Epithelial cell of proximal tubule (primary cell): Measurements from ENCODE around the gene AFAP1. TPM values are rescaled to one million over a fixed set of nuclear protein-coding genes. Genes with fewer than 3 reads are reported as not detected.

Experiments
- DNase-seq: peaks from one replicate; pipeline ENCODE4 v3.0.0-alpha.2; 2011; ENCODE audit warnings: low read depth
- H3K4me3 ChIP-seq: 2 replicates; pipeline ENCODE4 v1.5.1; 2011; ENCODE audit warnings: low read depth, mild to moderate bottlenecking, low read length
- total RNA-seq: library from RNA; depleted of rRNA; stranded (reverse); fragments of >200 nt; gene quantifications from 2 replicates; pipeline ENCODE4 v1.2.3, GENCODE V29; 2015
- TF ChIP-seq, protein P1 (sequence below): conservative IDR thresholded peaks from 2 replicates; pipeline ENCODE4 v1.5.1; 2012; ENCODE audit warnings: low read depth, mild to moderate bottlenecking, low read length

The AFAP1 gene
- total RNA-seq, 1 donor from 2014 or later: 26.2 TPM

DNA sequence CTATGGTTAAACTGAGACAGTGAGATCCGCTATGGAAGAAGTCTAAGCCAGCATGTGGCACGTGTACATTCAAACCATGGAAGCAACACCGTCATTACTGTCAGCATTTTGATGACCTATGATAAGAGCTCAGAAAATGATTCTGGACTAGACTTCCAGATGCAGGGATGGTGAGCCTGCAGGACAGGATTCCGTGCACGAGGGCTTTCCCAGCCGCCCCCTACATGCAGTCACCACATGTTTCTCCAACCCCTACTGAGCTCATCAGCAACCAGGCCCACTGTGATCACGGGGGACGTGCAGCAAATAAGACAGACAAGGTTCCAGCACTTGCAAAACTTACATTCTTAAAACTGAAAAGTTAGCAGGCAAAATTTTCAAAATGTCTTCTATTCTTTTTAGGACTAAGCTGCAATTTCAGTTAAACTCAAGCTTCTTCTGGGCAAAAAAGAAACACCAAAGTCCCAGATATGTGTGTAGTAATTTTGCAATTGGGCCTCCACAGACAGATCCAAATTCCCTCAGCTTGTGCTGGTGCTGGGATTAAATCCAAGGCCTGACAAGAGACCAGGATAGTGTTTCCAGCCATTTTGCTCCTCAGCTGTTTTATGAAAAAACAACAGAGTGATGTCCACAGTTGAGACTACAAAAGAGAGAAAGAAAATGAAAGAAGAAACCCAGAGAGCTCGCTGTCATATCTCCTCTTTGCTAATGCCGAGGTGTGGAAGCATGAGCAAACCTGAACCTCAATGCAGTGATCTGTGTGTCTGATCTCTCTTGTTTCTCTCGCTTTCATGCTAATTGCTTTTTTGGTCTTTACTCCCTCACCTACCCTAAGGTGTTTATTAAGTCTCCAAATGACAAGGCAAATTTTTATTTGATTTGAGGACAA lies 118.2 kb downstream of the AFAP1 start:
- H3K4me3 ChIP-seq: no peak overlapping the region
- TF ChIP-seq, protein P1, sequence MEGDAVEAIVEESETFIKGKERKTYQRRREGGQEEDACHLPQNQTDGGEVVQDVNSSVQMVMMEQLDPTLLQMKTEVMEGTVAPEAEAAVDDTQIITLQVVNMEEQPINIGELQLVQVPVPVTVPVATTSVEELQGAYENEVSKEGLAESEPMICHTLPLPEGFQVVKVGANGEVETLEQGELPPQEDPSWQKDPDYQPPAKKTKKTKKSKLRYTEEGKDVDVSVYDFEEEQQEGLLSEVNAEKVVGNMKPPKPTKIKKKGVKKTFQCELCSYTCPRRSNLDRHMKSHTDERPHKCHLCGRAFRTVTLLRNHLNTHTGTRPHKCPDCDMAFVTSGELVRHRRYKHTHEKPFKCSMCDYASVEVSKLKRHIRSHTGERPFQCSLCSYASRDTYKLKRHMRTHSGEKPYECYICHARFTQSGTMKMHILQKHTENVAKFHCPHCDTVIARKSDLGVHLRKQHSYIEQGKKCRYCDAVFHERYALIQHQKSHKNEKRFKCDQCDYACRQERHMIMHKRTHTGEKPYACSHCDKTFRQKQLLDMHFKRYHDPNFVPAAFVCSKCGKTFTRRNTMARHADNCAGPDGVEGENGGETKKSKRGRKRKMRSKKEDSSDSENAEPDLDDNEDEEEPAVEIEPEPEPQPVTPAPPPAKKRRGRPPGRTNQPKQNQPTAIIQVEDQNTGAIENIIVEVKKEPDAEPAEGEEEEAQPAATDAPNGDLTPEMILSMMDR: no peak
- no peak for DNase-seq

DNA sequence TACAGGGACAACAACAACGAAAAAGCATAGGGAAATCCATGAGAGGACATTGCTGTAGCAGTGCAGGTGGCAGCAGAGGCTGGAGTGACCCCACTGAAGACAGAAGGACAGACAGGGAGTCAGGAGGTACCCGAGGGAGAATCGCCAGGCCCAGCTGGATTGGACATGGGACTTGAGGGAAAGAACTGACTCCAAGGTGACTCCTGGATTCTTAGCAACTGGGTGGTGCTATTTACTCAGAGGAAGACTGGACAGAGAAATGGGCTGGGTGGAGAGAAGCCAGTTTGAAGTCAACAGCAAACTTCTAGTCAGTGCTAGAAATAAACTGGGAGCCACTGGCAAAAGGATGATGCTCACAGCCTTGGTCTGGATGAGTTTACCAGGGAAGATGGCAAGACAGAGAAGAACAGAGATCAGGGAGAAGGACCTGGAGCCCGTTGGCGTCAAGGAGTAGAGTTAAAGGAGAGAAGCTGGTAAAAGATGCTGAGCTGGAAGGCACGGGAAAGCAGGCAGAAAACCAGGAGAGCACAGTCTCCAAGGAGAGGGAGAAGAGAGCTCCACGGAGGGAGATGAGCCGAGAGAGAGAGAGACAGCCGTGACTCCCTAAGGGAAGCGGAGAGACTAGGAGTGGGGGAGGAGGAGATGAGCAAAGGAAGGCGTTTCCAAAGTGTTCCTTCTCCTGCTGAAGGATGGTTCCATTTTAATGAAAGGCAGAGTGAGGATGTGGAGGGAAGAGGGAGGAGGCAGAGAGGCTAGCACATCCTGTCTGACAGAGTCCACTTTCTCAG lies 119.4 kb downstream of the AFAP1 start:
- TF ChIP-seq, protein P1: no peak
- no peak overlapping the region for H3K4me3 ChIP-seq
- DNase-seq: no peak

DNA sequence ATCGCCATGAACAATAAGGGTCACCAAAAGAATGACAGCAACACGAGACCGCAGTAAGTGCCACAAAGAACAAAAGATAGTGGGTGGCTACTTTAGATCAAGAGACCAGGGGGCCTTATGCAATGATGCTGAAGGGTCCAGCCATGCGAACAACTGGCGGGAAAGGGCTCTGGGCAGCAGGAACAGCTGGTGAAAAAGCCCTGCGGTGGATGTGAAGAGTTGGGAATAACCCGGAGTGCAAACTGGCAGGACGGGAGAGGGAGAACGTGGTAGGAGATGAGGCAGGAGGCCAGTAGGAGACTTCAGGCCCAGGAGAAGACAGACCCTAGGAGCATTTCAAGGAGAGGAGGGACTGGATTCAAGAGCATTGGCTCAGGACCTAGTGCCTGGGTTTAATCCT lies 120.2 kb downstream of the AFAP1 start:
- H3K4me3 ChIP-seq: no peak overlapping the region
- TF ChIP-seq, protein P1: no peak
- no peak for DNase-seq

DNA sequence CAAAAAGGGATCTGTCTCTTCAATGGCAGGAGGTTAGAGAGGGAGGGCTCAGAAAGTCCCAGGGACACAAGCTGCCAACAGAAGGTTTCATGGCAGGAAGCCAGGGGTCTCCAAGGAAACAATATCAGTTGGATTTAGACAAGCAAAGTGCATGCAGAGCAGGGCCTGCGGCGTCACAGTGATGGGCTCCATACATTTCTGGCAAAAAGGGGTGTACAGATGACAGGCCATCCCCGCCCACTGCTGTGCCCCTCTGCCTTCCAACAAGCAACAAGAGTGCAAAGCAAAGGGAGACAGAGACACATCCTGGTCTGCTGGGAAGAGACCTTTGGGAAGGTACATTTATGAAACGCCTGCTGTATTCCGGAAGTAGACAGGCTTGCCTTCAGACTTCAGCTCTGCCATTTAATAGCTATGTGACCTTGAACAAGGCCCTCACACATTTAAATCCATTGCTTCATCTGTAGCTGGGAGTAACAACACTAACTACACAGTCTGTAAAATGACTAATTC lies 121.2 kb downstream of the AFAP1 start:
- no peak for DNase-seq
- H3K4me3 ChIP-seq: no peak overlapping the region
- TF ChIP-seq, protein P1: no peak

DNA sequence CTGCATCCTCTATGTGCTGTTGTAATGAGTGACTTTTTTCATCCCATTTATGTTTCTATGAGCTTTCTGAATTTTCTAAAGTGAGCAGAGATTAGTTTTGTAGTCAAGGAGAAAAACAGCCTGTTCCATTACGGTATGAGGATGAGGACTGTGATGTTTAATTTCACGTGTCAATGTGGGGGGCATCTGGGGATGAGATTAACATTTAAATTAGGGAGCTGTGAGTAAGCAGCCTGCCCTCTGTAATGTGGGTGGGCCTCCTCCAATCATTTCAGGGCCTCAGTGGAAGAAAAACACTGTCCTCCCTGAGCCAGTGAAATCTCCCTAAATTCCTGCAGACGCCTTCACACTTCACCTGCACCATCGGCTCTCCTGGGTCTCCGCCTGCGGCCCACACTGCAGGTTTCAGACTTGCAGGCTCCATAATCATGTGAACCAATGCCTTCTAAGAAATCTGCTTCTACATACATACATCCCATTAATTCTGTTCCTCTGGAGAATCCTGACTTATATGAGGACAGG lies 121.7 kb downstream of the AFAP1 start:
- DNase-seq: no peak
- H3K4me3 ChIP-seq: no peak overlapping the region
- TF ChIP-seq, protein P1: no peak

DNA sequence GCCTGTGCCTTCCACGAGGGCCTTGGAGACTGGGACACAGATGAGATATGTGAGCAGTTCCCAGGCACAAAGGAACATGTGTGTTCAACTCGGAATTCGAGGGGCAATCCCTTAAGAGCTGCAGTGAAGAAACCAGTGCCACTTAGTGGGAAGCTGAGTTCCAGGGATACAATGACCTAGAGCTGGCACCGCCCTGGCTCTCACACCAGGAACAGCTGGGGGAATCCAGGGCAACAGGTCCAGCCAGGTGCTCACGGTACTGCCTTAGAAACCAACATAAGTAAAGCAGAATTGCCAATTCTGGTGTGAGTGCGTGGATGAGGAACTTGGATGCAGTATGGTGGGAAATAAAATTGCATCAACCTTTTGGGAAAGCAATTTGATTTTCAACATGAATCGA lies 122.9 kb downstream of the AFAP1 start:
- TF ChIP-seq, protein P1: no peak
- H3K4me3 ChIP-seq: no peak overlapping the region
- DNase-seq: no peak
